DOHH2 (cell line): ENCODE measurements around the gene NME7.

Experiments used
- H3F3A ChIP-seq: fragments of 200-600 bp; sonication (generic), shearing (Covaris generic); 2 replicates; pipeline ENCODE4 v1.6.0; 2016; ENCODE audit warnings: antibody characterized with exemption, mild to moderate bottlenecking; ENCODE audit not compliant: control insufficient read depth, insufficient read depth
- H3K27ac ChIP-seq: fragments of 200-600 bp; sonication (generic); 2 replicates; pipeline ENCODE4 v1.5.1; 2014; ENCODE audit warnings: low read depth, mild to moderate bottlenecking, low read length, moderate library complexity
- H3K27me3 ChIP-seq: fragments of 200-600 bp; sonication (generic); 2 replicates; pipeline ENCODE4 v1.6.1; 2014; ENCODE audit warnings: mild to moderate bottlenecking, low read length, mixed read lengths; ENCODE audit not compliant: control insufficient read depth
- H3K36me3 ChIP-seq: fragments of 200-600 bp; sonication (generic); 2 replicates; pipeline ENCODE4 v1.6.1; 2014; ENCODE audit warnings: mild to moderate bottlenecking, low read length, moderate library complexity, mixed read lengths; ENCODE audit not compliant: control insufficient read depth
- H3K4me1 ChIP-seq: fragments of 200-600 bp; sonication (generic); 2 replicates; pipeline ENCODE4 v1.6.1; 2014; ENCODE audit warnings: mild to moderate bottlenecking, low read length, mixed read lengths; ENCODE audit not compliant: control insufficient read depth
- H3K4me2 ChIP-seq: fragments of 200-600 bp; sonication (generic); 2 replicates; pipeline ENCODE4 v1.6.0; 2014; ENCODE audit warnings: mild to moderate bottlenecking, low read length, moderate library complexity
- H3K4me3 ChIP-seq: fragments of 200-600 bp; sonication (generic); 2 replicates; pipeline ENCODE4 v1.5.1; 2014; ENCODE audit warnings: mild to moderate bottlenecking, low read length, mixed read lengths
- H3K79me2 ChIP-seq: fragments of 200-600 bp; sonication (generic); 2 replicates; pipeline ENCODE4 v1.6.1; 2014; ENCODE audit warnings: mild to moderate bottlenecking, low read length, mixed read lengths; ENCODE audit not compliant: control insufficient read depth
- H3K9me2 ChIP-seq: fragments of 200-600 bp; sonication (generic); replicated peaks from 2 replicates; pipeline ENCODE4 v1.6.1; 2014; ENCODE audit warnings: mild to moderate bottlenecking, low read length, mixed read lengths; ENCODE audit not compliant: control insufficient read depth
- H3K9me3 ChIP-seq: fragments of 200-600 bp; sonication (generic); 2 replicates; pipeline ENCODE4 v1.6.1; 2014; ENCODE audit warnings: antibody characterized with exemption, low read length, mixed read lengths; ENCODE audit not compliant: control insufficient read depth, insufficient read depth
- H4K20me1 ChIP-seq: fragments of 200-600 bp; sonication (generic); 2 replicates; pipeline ENCODE4 v1.6.0; 2014; ENCODE audit warnings: low read depth, mild to moderate bottlenecking, antibody characterized with exemption, low read length, moderate library complexity; ENCODE audit not compliant: control insufficient read depth, insufficient read depth
- CTCF ChIP-seq: fragments of 200-600 bp; sonication (generic); IDR thresholded peaks from one replicate; pipeline ENCODE4 v1.5.1; 2014; ENCODE audit warnings: antibody characterized with exemption, mild to moderate bottlenecking, low read depth, low read length; ENCODE audit not compliant: poor library complexity, severe bottlenecking
- EZH2phosphoT487 ChIP-seq: fragments of 200-600 bp; sonication (generic); IDR thresholded peaks from 2 replicates; pipeline ENCODE4 v1.6.1; 2017; ENCODE audit warnings: borderline replicate concordance, mild to moderate bottlenecking, antibody characterized with exemption, low read length, moderate library complexity, mixed read lengths

The NME7 gene

DNA sequence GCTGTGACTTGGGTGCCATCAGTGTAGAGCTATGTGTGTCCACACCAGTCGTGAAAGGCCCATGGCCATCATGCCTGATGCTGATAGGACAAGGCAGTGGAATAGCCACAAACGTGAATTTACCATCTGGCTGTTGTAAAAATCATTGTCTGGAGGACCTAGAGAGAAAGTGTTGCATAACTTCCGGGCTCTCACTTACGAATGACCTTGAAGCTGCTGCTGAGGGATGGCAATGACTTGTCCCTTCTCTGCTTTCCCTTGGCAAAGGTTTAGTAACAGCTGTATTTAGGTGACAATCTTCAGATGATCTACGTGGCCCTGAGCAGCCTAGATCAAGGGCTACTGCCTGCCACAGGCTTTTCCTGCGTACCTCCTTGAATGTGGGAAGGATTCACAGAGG lies 255.4 kb downstream of the NME7 start:
- TF ChIP-seq EZH2phosphoT487 (no peak), CTCF (no peak)
- Histone ChIP-seq H3K9me2 (no peaks in the 10 kb centered on the region), H3K27me3 (peaks cover 31% of the 10 kb centered on the region), H3K9me3 (no peaks in the 10 kb centered on the region), H3K27ac (no peak overlapping the region), H3K4me3 (no peak overlapping the region), H3K4me1 (peaks cover 9% of the 10 kb centered on the region), H3K79me2 (no peaks in the 10 kb centered on the region), H3K36me3 (no peaks in the 10 kb centered on the region), H3F3A (no peaks in the 10 kb centered on the region), H4K20me1 (no peaks in the 10 kb centered on the region), H3K4me2 (no peak overlapping the region)

DNA sequence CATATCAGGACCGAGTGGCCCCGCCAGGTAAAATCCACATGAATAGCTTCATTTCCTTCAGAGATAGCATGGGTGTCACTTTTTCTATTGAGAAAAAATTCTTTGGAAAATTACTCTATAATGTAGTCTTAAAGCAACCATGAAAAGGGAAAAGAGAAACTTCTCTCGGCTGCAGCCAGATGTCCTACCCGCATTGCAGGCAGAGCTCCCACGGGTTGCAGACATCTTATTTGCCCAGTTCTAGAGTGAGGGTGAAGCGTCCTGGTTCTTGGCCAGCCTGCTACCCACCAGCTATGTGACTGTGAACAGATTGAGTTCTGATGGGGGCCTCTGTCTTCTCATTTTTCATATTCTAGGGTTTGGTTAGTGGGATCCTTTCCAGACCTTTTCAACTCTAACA lies 256.1 kb downstream of the NME7 start:
- no peaks in the 10 kb centered on the region for H3F3A ChIP-seq
- H3K4me3 ChIP-seq, result no peak overlapping the region
- H3K27ac ChIP-seq, result no peak overlapping the region
- no peaks in the 10 kb centered on the region for H4K20me1 ChIP-seq
- no peaks in the 10 kb centered on the region for H3K9me3 ChIP-seq
- TF ChIP-seq EZH2phosphoT487, result no peak
- TF ChIP-seq CTCF, result no peak
- no peaks in the 10 kb centered on the region for H3K36me3 ChIP-seq
- H3K27me3 ChIP-seq, result peaks cover 38% of the 10 kb centered on the region
- no peaks in the 10 kb centered on the region for H3K79me2 ChIP-seq
- peaks cover 13% of the 10 kb centered on the region for H3K4me1 ChIP-seq
- no peak overlapping the region for H3K4me2 ChIP-seq
- H3K9me2 ChIP-seq, result no peaks in the 10 kb centered on the region

DNA sequence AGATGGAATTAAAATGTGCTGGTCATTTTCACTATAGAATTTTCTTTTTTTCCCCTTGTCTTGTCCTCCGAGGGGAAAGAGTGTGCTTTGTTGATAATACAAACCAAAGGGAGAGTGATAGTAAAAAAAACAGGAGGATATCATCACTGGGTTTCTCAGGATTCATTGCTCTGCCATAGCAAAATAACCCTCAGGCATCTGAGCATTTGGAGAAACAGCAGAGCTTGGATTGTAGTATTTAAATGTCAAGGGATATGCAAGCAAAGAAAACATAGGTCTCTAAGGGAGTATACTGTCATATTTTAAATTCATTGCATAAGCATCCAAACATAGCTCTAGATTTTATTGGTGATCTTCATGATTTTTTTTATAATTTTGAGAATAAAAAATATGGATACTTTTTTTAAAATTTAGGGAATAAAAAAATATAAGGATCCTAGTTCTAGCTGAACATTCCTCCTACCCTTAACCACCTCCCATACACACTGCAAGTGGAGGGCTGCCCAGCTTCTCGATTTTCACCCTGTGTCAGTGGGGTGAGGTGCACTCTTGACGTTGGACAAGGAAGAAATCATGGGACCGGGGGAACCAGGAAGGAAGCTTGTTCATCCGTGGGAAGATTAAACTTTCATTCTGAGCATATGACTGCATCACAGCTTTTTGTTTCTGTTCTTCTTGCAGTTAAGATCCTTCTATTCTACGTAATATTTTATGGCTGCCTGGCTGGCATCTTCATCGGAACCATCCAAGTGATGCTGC lies 256.7 kb downstream of the NME7 start:
- Histone ChIP-seq H3K9me3 (no peaks in the 10 kb centered on the region), H3K27ac (no peak overlapping the region), H3K79me2 (no peaks in the 10 kb centered on the region), H3K4me2 (no peak overlapping the region), H3K4me3 (no peak overlapping the region), H3K27me3 (peaks cover 38% of the 10 kb centered on the region), H4K20me1 (no peaks in the 10 kb centered on the region), H3F3A (no peaks in the 10 kb centered on the region), H3K36me3 (no peaks in the 10 kb centered on the region), H3K4me1 (peaks cover 13% of the 10 kb centered on the region), H3K9me2 (no peaks in the 10 kb centered on the region)
- TF ChIP-seq CTCF (no peak), EZH2phosphoT487 (no peak)
